Esophagus squamous epithelium (tissue), 4 donors: ENCODE measurements around the gene RHOA.
"Not testable (repeated sequence)": the region's sequence is repeated elsewhere in the genome, so short reads cannot be mapped to it uniquely, and the experiment has no call there.

Experiments
- CTCF ChIP-seq, 6 experiments: fragments of 450-650 bp in 4 of 6; fragments of 200-600 bp in 2 of 6; sonication (generic) in 2 of 6; IDR thresholded peaks; one replicate each; pipeline ENCODE4 v1.5.1; 2016 to 2019; ENCODE audit warnings: antibody characterized with exemption in 6 of 6, mild to moderate bottlenecking in 4 of 6, moderate library complexity in 4 of 6
- POLR2A ChIP-seq, 4 donors: fragments of 450-650 bp; IDR thresholded peaks; one replicate each; pipeline ENCODE4 v1.6.1; 2017; ENCODE audit warnings: antibody characterized with exemption in 4 of 4, mild to moderate bottlenecking in 4 of 4, moderate library complexity in 3 of 4

- not testable (repeated sequence) for TF ChIP-seq CTCF, POLR2A (IDR thresholded peaks at IDR 0.05)
Measured at GRCh38 chr3:49357443-49358216, 54.1 kb downstream of the RHOA start.
